PC-9 (cell line): ENCODE data around the gene RHOBTB3. TPM values are rescaled to one million over a fixed set of nuclear protein-coding genes. Genes with fewer than 3 reads are reported as not detected.

Experiments used
- BruUV-seq: library from RNA; stranded (reverse); fragments of 400-500 nt; replicated peaks from 2 replicates; lab custom pipeline; 2021; lab: Mats Ljungman, UMichigan
- CTCF ChIA-PET: fragments of 300-600 bp; sonication (Branson Sonifier 250); formaldehyde crosslinking; loops from one replicate; lab custom pipeline; 2022; ENCODE audit warnings: antibody characterized with exemption; lab: Charles Lee
- POLR2A ChIA-PET: fragments of 300-600 bp; sonication (Branson Sonifier 250); formaldehyde crosslinking; loops from one replicate; lab custom pipeline; 2022; ENCODE audit warnings: antibody characterized with exemption; ENCODE audit not compliant: unreplicated experiment; lab: Charles Lee
- DNase-seq, 2 experiments: peaks; one replicate each; pipeline versions ENCODE4 v3.0.0 to v3.0.0-alpha.2; 2015 to 2022; ENCODE audit warnings: mixed read lengths in 1 of 2
- H2AFZ ChIP-seq: fragments of 200-600 bp; sonication (generic); 2 replicates; pipeline ENCODE4 v1.8.1; 2017; ENCODE audit warnings: antibody characterized with exemption
- H3F3A ChIP-seq: fragments of 200-600 bp; sonication (generic); 2 replicates; pipeline ENCODE4 v1.8.1; 2017; ENCODE audit warnings: antibody characterized with exemption, mild to moderate bottlenecking, low read depth; ENCODE audit not compliant: insufficient read depth
- H3K27ac ChIP-seq: fragments of 200-600 bp; sonication (generic); 2 replicates; pipeline ENCODE4 v1.6.1; 2016; ENCODE audit warnings: mixed run types
- H3K27me3 ChIP-seq: fragments of 200-600 bp; sonication (generic); 2 replicates; pipeline ENCODE4 v1.6.1; 2016; ENCODE audit warnings: low read depth, mixed run types; ENCODE audit not compliant: insufficient read depth
- H3K36me3 ChIP-seq: fragments of 200-600 bp; sonication (generic); 2 replicates; pipeline ENCODE4 v1.6.1; 2016; ENCODE audit warnings: low read depth, mixed run types
- H3K4me1 ChIP-seq: fragments of 200-600 bp; sonication (generic); replicated peaks from 2 replicates; pipeline ENCODE4 v1.6.1; 2016; ENCODE audit warnings: mixed run types; ENCODE audit not compliant: insufficient read depth
- H3K4me2 ChIP-seq: fragments of 200-600 bp; sonication (generic); 2 replicates; pipeline ENCODE4 v1.6.1; 2017; ENCODE audit warnings: mixed run types
- H3K4me3 ChIP-seq: fragments of 200-600 bp; sonication (generic); 2 replicates; pipeline ENCODE4 v1.6.1; 2016; ENCODE audit warnings: mixed run types
- H3K79me2 ChIP-seq: fragments of 200-600 bp; sonication (generic); 2 replicates; pipeline ENCODE4 v1.6.1; 2017; ENCODE audit warnings: low read depth, mixed run types
- H3K9me2 ChIP-seq: fragments of 200-600 bp; sonication (generic); 2 replicates; pipeline ENCODE4 v1.8.1; 2017; ENCODE audit warnings: mild to moderate bottlenecking; ENCODE audit not compliant: insufficient read depth
- H3K9me3 ChIP-seq: fragments of 200-600 bp; sonication (generic); 2 replicates; pipeline ENCODE4 v1.8.1; 2016; ENCODE audit warnings: low read depth; ENCODE audit not compliant: insufficient read depth
- H4K20me1 ChIP-seq: fragments of 200-600 bp; sonication (generic); 2 replicates; pipeline ENCODE4 v1.8.1; 2017; ENCODE audit not compliant: insufficient read depth
- EZH2 ChIP-seq: fragments of 200-600 bp; sonication (generic); IDR thresholded peaks from 2 replicates; pipeline ENCODE4 v1.8.0; 2017; ENCODE audit warnings: antibody characterized with exemption, low read depth
- intact Hi-C: fragments of 100-400 bp; cut with micrococcal nuclease; formaldehyde crosslinking; loops from one replicate; pipeline ENCODE4 v1.10.0; 2022; ENCODE audit not compliant: unreplicated experiment
- total RNA-seq: library from RNA; stranded (reverse); gene quantifications from 2 replicates; pipeline ENCODE4 v1.2.3, GENCODE V29; 2021
- TF ChIP-seq, protein P1 (sequence below): fragments of 200-600 bp; sonication (generic); conservative IDR thresholded peaks from 2 replicates; pipeline ENCODE4 v1.6.1; 2017; ENCODE audit warnings: mixed run types, antibody characterized with exemption, mild to moderate bottlenecking, moderate library complexity

Gene RHOBTB3
- total RNA-seq, 1 experiment from 2014 or later: 87.6 TPM

DNA sequence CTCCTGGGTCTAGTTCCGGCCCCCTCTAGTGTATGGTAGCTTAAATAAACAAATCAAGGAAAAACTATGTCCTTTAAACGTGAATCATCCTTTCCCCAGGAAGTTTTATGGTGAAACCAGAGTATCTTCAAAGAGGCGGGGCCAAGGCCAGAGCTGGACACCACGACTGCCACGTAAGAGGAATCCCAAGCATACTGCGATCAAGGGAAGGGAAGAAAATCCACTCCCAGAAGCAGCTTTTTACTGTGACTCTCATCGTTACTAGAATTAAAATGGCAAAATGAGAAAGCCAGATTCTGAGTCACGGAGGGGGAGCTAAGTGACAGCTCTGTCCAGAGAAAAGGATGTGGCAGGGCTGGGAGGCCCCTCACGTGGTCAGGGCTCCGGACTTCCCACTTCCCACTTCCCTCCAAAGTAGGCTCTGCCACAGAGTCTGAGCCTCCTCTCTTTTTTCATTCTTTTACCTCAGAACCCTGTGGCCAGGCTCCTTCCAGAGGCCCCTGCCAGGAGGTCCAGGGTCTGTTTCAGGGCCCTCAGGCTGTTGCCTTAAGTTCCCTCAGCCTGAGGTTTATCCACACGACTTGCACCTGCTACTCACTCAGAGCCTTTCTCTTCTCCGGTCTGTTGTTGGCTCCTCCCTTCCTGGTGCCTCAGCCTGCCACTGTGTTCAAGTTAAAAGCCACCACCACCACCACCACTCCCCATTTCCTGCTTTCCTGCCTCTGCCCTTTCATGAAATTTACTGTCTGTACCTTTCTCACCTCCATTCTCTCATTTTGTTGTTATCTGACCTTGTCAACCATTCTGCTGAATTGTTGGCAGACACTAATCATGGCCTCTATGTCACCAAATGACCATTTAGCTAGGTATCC, 92.8 kb downstream of the RHOBTB3 start:
- peak overlapping the region; percentile 98 for H3K27ac ChIP-seq
- no peaks in the 10 kb centered on the region for H3K9me3 ChIP-seq
- peak overlapping the region; percentile 72 for H2AFZ ChIP-seq
- H3K9me2 ChIP-seq: no peaks in the 10 kb centered on the region
- peak; percentile 65 to 95 for DNase-seq
- CTCF ChIA-PET: interaction anchor here (0.7 to 1.2 kb wide), 3 partner anchors 10 to 43 kb away, joined by 3 to 4 read pairs (median 4); no protein-coding TSS in a partner anchor
- H3K36me3 ChIP-seq: no peaks in the 10 kb centered on the region
- peaks cover 32% of the 10 kb centered on the region for H3K4me1 ChIP-seq
- TF ChIP-seq, protein P1, sequence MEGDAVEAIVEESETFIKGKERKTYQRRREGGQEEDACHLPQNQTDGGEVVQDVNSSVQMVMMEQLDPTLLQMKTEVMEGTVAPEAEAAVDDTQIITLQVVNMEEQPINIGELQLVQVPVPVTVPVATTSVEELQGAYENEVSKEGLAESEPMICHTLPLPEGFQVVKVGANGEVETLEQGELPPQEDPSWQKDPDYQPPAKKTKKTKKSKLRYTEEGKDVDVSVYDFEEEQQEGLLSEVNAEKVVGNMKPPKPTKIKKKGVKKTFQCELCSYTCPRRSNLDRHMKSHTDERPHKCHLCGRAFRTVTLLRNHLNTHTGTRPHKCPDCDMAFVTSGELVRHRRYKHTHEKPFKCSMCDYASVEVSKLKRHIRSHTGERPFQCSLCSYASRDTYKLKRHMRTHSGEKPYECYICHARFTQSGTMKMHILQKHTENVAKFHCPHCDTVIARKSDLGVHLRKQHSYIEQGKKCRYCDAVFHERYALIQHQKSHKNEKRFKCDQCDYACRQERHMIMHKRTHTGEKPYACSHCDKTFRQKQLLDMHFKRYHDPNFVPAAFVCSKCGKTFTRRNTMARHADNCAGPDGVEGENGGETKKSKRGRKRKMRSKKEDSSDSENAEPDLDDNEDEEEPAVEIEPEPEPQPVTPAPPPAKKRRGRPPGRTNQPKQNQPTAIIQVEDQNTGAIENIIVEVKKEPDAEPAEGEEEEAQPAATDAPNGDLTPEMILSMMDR: no peak
- no peaks in the 10 kb centered on the region for H3K27me3 ChIP-seq
- H3K4me3 ChIP-seq: peak overlapping the region; percentile 79; the same call in 1 of the 2 replicates
- peaks cover 19% of the 10 kb centered on the region for H3K79me2 ChIP-seq
- H3F3A ChIP-seq: peaks cover 32% of the 10 kb centered on the region; the same call in 1 of the 2 replicates
- BruUV-seq: no TSS peak
- POLR2A ChIA-PET: interaction anchor here (0.6 to 0.8 kb wide), 3 partner anchors 18 to 102 kb away, joined by 3 to 9 read pairs (median 8); no protein-coding TSS in a partner anchor
- intact Hi-C loops: loop anchor here (2.0 kb wide), 1 partner anchor 63 kb away; no protein-coding TSS in a partner anchor
- no peaks in the 10 kb centered on the region for H4K20me1 ChIP-seq
- peak overlapping the region; percentile 76 for H3K4me2 ChIP-seq

DNA sequence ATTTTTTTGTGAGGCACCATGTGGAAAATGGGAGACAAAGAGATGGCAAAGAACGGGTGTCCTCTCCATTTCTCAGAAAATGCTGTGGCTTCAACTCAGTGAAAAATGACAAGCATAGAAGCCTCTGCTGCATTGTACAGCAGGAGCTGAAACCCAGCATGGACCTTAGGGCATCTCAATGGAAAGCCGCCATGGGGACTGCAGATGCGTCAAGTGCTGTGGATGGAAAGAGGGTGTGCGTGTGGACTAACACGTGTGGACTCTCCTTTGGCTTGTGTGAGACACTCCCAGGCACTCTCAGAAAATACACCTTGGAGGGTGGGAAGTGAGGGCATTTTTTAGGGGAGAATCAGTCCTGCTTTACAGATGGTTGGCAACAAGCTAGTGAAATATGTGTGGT, 93.6 kb downstream of the RHOBTB3 start:
- H3K27ac ChIP-seq: peak overlapping the region; percentile 98
- DNase-seq: no peak
- TF ChIP-seq EZH2: no peak
- TF ChIP-seq, protein P1: no peak
- H3K4me2 ChIP-seq: peak overlapping the region; percentile 76
- peaks cover 19% of the 10 kb centered on the region for H3K79me2 ChIP-seq
- H4K20me1 ChIP-seq: no peaks in the 10 kb centered on the region
- no peaks in the 10 kb centered on the region for H3K9me3 ChIP-seq
- intact Hi-C loops: no loop called here
- ChIA-PET CTCF (no interaction called here), POLR2A (no interaction called here)
- no peaks in the 10 kb centered on the region for H3K36me3 ChIP-seq
- no peaks in the 10 kb centered on the region for H3K27me3 ChIP-seq
- peaks cover 32% of the 10 kb centered on the region; the same call in 1 of the 2 replicates for H3F3A ChIP-seq
- peaks cover 32% of the 10 kb centered on the region for H3K4me1 ChIP-seq
- H3K4me3 ChIP-seq: peak overlapping the region; percentile 79; the same call in 1 of the 2 replicates
- BruUV-seq: no TSS peak
- H2AFZ ChIP-seq: no peak overlapping the region; the same call in 1 of the 2 replicates
- H3K9me2 ChIP-seq: no peaks in the 10 kb centered on the region

GRCh38 chr5:95825495-95825894, 94.4 kb downstream of the RHOBTB3 start:
- H3K27ac ChIP-seq: no peak overlapping the region
- H3K27me3 ChIP-seq: no peaks in the 10 kb centered on the region
- no peaks in the 10 kb centered on the region for H3K9me2 ChIP-seq
- H3K79me2 ChIP-seq: peaks cover 15% of the 10 kb centered on the region
- POLR2A ChIA-PET: interaction anchor here (0.7 kb wide), 1 partner anchor 319 kb away, joined by 7 read pairs; no protein-coding TSS in a partner anchor
- H3K9me3 ChIP-seq: no peaks in the 10 kb centered on the region
- H3K4me3 ChIP-seq: no peak overlapping the region
- peaks cover 32% of the 10 kb centered on the region; the same call in 1 of the 2 replicates for H3F3A ChIP-seq
- CTCF ChIA-PET: no interaction called here
- H3K4me1 ChIP-seq: peaks cover 32% of the 10 kb centered on the region
- no peak for DNase-seq
- H4K20me1 ChIP-seq: no peaks in the 10 kb centered on the region
- TF ChIP-seq EZH2: no peak
- TF ChIP-seq, protein P1: no peak
- no peaks in the 10 kb centered on the region for H3K36me3 ChIP-seq
- H3K4me2 ChIP-seq: no peak overlapping the region
- no TSS peak for BruUV-seq
- H2AFZ ChIP-seq: no peak overlapping the region
- intact Hi-C loops: no loop called here
